HG03060 (cell line): Measurements from ENCODE around the gene LAMP1.
"Not testable (repeated sequence)": the region's sequence is repeated elsewhere in the genome, so short reads cannot be mapped to it uniquely, and the experiment has no call there.

ENCODE experiments used
- ATAC-seq: cut with Tn5 transposase; IDR thresholded peaks from one replicate; pipeline ENCODE4 v1.9.1; 2021; ENCODE audit warnings: low read depth, moderate number of reproducible peaks; ENCODE audit not compliant: unreplicated experiment

The LAMP1 gene

GRCh38 chr13:113295776-113296175 is 1.3 kb upstream of the LAMP1 start:
- ATAC-seq = no peak

DNA sequence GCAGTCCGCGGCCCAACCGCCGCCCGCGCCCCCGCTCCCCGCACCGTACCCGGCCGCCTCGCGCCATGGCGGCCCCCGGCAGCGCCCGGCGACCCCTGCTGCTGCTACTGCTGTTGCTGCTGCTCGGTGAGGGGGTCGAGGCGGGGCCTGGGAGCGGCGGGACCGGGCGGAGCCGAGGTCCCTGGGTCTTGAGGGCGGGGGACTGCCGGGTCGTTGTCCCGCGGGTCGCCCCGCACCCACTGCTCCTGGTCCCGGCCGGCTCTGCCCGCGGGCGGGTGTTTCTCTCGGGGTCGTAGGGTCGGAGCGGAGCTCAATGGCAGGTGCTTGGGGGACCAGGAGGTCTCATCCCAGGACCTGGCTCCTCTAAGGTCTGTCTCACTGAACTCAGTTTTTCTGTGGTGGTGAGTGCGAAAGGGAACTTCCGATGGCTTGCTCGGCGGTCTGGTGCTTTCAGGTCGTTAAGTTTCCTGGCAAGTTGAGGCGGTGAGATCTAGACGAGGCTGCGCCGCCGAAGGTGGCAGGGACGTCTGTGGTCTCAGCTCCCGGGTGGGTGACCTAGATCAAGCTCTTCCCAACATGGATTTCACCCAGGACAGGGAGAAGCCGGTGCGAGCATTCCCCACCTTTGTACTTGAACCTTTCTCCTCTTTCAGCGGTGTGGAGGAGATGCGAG is 467 bp downstream of the LAMP1 start:
- peak; percentile 12 for ATAC-seq

DNA sequence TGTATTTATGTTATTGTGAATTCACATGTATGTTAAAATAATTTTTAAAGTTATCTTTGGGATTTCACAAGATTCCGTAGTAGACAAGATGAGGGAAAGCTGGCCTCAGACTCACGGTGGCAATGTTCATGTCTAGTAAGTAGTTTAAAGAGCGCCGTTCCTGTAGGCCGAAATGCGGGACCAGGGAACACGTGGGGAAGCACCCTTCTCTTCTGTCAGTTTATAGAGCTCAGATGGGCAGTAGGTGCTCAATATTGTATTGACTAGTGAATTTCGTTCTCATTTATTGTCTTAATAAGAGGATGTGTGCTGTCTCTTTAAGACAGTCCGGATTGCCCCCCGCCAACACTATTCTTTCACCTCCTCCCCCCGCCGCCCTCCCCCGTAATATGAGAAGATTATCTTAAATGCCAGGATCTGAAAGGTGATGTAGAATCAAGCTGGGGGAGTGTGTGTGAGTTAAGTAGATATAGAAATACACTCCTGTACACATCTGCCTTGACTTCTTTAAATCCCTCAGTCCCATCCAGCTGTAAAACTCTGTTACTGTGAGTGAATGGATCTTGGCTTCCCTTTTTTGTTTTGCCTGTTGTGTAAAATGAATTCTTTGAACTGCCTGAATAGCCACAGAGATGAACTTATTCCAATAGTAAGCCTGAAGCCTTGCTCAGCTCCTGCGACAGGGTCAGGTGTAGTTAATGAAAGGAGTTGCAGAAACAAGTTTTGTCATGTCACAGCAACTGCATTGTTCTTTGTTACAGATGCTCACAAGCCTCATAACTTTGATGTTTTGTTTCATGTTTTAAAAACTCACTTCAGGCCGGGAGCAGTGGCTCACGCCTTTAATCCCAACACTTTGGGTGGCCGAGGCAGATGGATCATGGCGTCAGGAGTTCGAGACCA is 1.3 kb downstream of the LAMP1 start:
- no peak for ATAC-seq

DNA sequence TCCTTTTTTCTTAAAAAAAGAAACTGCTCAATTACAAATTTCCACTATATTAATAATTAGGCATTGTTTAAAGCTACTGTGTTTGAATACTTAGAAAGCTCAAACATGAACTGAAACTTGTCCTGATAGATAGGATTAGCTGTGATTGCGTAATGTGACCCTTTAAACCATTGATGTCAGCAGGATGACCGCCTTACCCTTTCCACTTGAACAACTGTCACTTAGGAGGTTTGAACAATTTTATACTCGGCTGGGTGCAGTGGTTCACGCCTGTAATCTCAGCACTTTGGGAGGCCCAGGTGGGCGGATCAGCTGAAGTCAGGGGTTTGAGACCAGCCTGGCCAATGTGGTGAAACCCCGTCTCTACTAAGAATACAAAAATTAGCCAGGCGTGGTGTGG is 2.9 kb downstream of the LAMP1 start:
- no peak for ATAC-seq

GRCh38 chr13:113302986-113303385 is 5.9 kb downstream of the LAMP1 start:
- no peak for ATAC-seq

GRCh38 chr13:113304121-113304520 is 7.1 kb downstream of the LAMP1 start:
- no peak for ATAC-seq

- ATAC-seq = no peak
Observed at GRCh38 chr13:113305208-113305607, 8.2 kb downstream of the LAMP1 start.

- no peak for ATAC-seq
Observed at GRCh38 chr13:113307491-113307890, 10.5 kb downstream of the LAMP1 start.

GRCh38 chr13:113309473-113309872 is 12.4 kb downstream of the LAMP1 start:
- no peak for ATAC-seq

- not testable (repeated sequence) for ATAC-seq
Observed at GRCh38 chr13:113314112-113314511, 17.1 kb downstream of the LAMP1 start.

DNA sequence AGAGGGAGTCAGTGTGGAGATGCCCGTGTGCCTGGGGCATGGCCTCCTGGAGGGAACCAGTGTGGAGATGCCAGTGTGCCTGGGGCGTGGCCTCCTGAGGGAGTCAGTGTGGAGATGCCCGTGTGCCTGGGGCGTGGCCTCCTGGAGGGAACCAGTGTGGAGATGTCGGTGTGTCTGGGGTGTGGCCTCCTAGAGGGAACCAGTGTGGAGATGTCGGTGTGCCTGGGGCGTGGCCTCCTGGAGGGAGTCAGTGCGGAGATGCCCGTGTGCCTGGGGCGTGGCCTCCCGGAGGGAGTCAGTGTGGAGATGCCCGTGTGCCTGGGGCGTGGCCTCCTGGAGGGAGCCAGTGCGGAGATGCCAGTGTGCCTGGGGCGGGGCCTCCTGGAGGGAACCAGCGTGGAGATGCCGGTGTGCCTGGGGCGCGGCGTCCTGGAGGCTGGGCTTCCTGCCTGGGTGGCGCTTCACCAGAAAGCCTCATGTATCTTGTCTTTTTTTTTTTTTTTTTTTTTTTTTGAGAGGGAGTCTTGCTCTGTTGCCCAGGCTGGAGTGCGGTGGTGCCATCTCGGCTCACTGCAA is 17.9 kb downstream of the LAMP1 start:
- not testable (repeated sequence) for ATAC-seq

DNA sequence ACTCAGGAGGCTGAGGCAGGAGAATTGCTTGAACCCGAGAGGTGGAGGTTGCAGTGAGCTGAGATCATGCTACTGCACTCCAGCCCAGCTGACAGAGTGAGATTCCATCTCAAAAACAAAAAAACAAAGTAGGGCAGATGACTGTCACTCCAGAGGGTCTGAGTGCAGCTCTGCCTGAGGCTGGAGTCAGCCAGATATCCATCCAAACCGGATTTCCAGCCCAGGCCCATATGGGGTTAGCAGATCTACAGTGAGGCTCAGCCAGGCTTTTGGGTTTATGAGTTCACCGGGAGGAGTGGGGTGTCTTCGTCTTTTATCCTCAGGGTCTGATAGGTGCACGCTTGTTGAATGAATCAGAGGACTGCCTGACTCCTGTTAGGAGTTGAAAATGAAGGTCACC is 19.0 kb downstream of the LAMP1 start:
- ATAC-seq = no peak

GRCh38 chr13:113317031-113317430 is 20.0 kb downstream of the LAMP1 start:
- no peak for ATAC-seq

- ATAC-seq = no peak
Observed at GRCh38 chr13:113318956-113319355, 21.9 kb downstream of the LAMP1 start.

GRCh38 chr13:113319371-113319770 is 22.3 kb downstream of the LAMP1 start:
- no peak for ATAC-seq

- no peak for ATAC-seq
Observed at GRCh38 chr13:113320226-113320875, 23.3 kb downstream of the LAMP1 start.

DNA sequence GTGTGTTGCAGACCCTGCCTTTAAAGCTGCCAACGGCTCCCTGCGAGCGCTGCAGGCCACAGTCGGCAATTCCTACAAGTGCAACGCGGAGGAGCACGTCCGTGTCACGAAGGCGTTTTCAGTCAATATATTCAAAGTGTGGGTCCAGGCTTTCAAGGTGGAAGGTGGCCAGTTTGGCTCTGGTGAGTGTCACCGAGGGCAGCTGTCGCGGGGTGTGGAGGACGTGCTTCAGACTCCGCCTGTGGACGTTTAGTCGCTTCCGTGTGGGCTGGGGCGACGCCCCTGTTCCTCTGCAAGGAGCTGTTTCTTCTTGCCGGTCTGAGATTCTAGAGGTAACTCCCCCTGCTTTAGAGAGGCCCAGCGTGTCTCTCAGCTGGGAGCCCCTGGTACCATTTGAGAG is 24.5 kb downstream of the LAMP1 start:
- ATAC-seq = no peak

DNA sequence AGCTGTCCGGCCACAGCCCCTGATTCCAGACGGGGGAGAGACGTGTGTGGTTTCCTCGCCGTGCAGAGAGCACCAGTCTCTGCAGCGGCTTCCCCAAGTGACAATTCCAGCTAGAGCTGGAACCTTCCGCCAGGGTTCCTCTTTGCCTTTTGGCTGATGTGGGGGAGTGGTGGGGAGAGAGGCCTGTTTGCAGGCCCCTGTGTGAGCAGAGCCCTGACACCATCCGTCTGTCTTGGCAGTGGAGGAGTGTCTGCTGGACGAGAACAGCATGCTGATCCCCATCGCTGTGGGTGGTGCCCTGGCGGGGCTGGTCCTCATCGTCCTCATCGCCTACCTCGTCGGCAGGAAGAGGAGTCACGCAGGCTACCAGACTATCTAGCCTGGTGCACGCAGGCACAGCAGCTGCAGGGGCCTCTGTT is 25.0 kb downstream of the LAMP1 start:
- no peak for ATAC-seq

DNA sequence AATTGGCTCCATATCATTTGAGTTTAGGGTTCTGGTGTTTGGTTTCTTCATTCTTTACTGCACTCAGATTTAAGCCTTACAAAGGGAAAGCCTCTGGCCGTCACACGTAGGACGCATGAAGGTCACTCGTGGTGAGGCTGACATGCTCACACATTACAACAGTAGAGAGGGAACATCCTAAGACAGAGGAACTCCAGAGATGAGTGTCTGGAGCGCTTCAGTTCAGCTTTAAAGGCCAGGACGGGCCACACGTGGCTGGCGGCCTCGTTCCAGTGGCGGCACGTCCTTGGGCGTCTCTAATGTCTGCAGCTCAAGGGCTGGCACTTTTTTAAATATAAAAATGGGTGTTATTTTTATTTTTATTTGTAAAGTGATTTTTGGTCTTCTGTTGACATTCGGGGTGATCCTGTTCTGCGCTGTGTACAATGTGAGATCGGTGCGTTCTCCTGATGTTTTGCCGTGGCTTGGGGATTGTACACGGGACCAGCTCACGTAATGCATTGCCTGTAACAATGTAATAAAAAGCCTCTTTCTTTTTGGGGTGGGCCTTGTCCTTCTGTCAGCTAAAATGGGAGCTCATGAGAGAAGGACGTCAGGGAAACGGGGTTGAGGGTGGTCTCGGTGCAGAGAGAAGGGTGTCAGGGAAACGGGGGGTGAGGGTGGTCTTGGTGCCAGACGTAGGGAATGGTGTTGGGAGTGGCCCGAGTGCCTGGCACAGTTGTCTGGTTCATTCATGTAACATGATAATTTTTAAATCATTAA is 26.0 kb downstream of the LAMP1 start:
- no peak for ATAC-seq

DNA sequence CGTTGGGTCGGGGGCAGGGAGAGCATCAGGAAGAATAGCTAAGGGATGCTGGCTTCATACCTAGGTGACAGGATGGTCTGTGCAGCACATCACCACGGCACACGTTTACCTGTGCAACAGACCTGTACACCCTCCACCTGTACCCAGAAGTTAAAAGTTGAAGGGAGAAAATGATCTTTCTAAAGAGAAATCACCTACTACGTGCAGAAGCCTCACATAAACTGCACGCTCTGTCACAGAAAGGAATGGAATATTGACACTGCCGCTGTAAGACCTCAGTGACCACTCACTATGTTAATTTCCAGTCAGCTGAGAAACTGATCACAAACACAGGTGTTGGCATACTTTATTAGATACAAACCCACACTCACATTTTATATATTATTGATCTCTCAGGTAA is 26.8 kb downstream of the LAMP1 start:
- ATAC-seq = no peak
